ENCODE measurements around the gene HLA-DMA.
A peak's percentile ranks its signal among the peaks of the same experiment; 100 is the strongest.

Gene HLA-DMA

DNA sequence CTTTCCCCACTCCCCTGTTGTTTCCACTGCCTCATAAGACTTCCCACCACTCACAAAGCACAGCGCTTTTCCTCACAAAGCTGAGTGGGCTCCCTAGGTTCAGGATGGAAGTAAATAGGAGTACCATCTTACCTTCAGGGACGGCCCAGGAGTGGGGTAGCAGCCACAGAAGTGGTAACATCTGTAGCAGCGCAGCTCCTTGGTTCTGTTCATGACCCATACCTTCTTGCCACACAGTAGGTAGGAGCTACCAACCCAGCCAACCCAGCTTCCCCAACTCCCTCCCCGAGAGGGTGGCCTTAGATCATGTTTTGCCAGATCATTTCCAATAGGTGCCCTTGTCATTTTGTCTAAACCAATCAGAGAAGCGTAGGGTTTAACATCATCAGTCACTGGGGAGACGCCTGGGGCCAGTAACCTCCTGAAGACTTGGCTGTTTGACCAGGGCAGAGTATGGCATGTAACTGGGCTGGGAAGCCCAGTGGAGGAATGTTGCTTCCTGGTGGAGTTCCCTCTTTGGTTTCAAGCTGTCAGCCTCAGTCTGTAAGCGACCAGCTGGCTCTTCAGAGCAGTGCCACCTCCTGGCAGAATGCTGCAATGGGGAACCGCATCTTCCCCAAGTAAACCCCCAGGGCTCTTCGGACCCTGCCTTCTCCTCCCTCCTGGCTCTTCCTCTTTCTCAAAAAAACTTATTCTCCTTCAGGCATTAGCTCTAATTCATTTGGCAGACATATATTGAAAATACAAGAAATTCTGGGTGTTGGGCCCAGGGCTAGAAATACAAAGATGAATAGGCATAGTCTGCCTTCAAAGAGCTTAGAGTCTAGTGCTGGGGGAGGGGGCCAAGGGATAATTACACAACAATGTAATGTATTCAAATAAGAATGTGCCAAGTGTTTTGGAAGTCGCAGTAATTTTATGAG is at the start of gene HLA-DMA:
TSS of gene HLA-DMA (minus strand) at position 281 of the 923 bp plus-strand sequence. CDS start at position 220, 61 bp downstream.
- peak in 1 of 2 donors; percentile 46 for DNase-seq (ENCODE audit: low read depth in 2 of 2)

DNA sequence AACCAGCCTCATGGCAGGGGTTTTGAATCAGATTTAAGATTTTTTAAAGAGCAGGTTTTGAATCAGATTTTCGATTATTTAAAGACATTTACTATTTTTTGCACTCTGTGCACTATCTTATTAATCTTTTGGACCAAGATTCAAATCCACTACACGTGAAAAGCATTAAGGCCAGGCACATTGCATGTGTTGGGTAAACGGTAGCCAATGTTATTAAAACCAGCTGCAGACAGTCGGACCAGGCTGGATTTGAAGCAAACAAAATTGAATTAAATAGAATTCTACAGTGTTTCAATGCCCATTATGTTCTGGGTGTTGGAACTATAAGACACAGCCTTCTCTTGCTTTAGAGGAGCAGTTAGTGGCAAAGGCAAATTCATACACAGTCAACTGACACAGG is 48.8 kb upstream of the HLA-DMA start:
- DNase-seq (ENCODE audit: low read depth in 2 of 2), result no peak

DNA sequence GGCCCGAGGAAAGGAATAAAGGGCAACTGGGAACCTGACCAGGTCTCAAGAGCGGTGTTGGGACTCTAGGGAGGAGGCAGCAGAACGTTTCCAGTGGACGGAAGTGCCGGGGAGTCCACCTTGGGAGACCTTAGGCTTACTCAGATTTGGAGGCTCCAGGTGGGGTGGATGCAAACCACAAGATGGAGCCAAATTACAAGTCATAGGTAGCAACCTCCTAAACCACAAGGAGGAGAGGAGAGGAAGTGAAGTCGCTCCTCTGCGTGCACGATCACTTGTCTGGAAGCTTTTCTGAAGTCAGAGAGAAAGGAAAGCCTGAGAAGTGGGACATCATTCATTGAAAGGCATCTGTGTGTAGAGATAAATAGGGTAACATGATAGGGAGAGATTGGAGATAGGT is 47.2 kb upstream of the HLA-DMA start:
- DNase-seq (ENCODE audit: low read depth in 2 of 2), result no peak

DNA sequence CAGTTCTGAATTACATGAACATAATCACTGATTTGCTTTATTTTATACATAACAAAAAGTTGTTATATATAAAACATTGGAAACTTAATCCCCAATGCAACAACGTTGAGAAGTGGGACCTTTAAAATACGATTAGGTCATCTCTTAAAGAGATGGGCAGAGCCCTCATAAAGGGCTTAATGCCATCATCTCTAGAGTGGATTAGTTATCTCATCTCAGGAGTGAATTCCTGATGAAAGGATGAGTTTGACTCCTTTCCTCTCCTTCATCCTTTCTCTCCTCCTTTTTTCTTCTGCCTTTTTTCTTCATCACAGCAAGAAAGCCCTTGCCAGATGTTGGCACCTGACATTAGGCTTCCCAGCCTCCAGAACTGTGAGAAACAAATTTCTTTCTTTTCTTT is 42.6 kb upstream of the HLA-DMA start:
- DNase-seq (ENCODE audit: low read depth in 2 of 2), result no peak

DNA sequence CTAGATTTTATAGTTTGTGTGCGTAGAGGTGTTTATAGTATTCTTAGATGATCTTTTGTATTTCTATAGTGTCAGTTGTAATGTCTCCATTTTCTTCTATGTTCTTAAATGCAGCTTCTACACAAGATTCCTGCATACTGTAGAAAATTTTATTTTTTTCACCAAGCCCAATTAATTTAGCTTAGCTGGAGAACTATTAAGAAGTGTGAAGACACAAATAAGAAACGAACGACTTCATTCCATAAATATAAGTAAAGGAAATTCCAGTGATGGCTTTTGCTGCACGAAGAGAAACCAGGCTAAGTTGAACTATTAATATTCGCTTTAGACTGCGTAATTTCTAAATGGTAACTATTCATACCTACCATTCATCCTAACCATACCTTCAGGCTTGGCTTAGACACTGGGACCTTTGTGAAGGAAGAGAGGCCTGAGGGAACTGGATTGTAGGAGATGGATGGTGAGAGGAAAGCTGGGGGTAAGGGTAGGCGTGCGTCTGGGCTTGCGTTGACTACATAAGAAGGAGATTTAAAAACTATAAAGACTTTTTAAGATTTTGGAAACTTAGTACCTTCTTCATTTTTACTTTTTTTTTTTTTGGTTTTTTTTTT is 40.6 kb upstream of the HLA-DMA start:
- no peak for DNase-seq (ENCODE audit: low read depth in 2 of 2)

DNA sequence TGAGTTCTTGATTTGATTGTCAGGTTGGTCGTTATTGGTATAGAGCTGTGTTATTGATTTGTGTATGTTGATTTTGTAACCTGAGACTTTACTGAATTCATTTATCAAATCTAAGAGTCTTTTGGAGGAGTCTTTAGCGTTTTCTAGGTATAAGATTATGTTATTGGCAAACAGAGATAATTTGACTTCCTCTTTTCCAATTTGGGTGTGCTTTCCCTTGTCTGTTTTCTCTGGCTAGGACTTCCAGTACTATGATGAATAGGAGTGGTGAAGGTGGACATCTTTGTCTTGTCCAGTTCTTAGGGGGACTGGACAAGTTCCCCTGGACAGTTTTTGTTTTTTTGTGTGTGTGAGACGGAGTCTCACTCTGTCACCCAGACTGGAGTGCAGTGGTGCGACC is 39.1 kb upstream of the HLA-DMA start:
- no peak for DNase-seq (ENCODE audit: low read depth in 2 of 2)

DNA sequence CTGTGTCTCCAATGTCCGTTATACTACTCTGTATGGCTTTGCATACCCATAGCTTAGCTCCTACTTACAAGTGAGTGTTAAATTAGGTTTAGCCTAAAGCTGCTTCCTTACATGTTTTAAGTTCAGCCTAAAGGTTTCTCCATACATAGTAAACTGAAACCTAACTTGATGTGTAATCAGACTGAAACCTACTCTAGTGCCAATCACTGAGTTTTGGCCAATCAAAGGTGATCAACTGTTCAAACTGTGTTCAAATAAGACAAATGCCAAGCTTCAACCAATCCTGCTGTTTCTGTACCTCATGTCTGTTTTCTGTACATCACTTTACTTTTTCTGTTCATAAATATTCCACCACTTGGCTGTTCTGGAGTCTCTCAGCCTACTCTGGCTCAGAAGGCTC is 36.5 kb upstream of the HLA-DMA start:
- DNase-seq (ENCODE audit: low read depth in 2 of 2), result no peak

DNA sequence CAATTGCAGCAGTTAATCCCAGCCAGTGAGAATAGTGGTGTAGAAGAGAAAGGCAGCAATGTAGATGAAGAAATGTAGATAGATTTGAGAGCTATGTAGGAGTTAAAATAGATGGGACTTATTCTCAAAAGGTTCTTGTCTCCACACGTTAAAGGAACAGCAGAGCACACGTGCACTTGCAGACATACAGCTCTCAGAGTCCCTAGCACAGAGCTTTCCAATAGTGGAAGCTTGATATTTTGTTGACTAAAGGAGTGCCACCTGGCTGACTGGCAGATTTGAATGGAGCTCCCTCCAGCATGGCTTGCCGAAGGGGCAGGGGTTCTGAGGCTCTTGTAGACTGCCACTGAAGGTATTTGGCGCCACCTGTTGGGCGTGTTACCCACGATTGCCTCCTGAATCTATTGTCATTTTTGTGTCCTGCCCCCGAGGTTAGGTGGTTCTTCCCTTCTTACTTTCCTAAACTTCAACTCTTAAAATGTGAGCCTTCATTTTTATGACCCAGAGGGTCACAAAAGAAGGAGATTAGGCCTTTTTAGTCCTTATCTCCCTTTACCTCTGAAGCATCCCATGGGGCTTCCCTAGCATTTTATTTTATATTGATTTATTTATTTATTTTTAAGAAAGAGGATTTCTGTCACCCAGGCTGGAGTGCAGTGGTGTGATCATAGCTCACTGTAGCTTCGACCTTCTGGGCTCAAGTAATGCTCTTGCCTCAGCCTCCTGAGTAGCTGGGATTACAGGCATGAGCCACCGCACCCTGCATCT is 31.9 kb upstream of the HLA-DMA start:
- peak; percentile 80 to 84 for DNase-seq (ENCODE audit: low read depth in 2 of 2)

DNA sequence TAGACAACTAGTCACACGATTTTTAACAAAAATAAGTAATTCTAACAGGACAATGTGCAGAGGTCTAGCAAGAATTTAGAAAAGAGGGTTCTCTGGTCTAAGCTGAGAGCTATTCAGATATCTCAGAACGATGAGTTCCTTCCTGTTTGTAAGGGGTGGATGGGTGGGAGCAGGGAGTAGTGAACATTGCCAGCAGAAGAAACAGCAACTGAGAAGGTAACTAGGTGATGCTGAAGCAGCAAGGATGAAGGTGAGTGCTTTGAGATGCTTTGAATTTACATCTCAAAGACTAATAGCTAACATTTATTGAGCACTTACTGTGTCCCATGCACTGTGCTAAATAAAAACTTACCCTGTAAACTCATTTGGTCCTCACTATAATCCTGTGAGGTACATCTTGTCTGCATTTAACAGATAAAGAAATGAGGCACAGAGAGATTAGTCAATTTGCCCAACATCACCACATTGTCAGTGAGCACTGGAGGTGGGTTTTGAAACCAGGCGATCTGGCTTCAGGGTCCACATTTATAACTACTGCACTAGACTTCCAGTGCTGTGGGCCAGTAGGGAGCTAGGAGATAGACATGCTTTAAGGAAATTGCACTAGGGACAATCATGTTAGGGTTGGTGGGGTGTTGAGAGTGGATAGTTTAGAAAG is 31.2 kb upstream of the HLA-DMA start:
- DNase-seq (ENCODE audit: low read depth in 2 of 2), result no peak

DNA sequence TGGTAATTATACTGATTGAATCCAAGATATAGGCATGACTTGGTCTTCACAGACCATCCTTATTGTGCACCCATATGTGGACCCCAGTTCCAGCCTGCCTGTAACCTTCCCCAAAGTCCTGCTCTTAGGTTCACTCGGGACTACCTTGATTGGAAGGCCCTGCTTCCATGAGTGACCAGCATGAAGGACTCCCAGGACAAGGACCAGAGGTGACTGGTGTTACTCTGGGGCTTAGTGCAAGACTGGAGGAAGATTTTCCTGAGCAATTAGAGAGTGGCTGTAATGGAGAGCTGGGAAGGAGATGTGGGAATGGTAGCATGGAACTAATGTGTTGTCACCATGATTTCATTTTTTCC is 30.6 kb upstream of the HLA-DMA start:
- no peak for DNase-seq (ENCODE audit: low read depth in 2 of 2)

DNA sequence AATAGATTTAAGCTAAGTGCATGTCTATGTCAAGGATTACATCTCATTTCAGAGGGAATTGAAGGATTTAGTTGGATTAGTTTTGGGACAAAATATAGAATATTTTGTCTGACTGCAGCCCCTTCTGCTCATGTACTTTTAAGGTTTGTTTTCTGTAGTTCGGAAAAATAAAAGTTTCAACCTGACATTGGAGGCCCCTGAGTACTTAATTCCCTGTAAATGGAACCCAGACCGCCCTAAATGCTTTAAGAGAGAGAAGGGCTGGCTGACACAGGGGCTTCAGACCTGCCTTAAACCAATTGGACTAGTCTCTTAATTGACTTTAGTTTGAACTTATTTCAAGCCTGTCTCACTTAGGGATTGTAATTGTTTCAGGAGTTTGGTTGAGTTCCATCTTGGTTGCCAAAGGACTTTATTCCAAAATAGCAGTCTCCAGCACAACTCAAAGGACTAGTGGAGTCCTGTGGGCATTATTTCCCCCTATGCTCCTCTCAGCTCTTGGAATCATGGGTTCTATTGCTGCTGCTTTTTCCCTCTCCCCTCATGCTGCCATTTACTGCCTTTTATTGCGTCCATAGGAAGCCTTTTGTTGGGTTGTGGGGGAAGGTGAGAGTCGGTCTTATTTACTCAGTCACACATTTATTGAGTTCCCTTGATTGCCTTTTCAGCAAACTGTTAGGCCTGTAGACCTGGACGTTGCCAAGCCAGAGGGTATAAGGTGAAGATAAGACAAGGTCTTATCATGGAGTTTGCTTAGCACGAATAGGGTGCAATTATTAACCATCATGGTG is 30.0 kb upstream of the HLA-DMA start:
- DNase-seq (ENCODE audit: low read depth in 2 of 2), result no peak

DNA sequence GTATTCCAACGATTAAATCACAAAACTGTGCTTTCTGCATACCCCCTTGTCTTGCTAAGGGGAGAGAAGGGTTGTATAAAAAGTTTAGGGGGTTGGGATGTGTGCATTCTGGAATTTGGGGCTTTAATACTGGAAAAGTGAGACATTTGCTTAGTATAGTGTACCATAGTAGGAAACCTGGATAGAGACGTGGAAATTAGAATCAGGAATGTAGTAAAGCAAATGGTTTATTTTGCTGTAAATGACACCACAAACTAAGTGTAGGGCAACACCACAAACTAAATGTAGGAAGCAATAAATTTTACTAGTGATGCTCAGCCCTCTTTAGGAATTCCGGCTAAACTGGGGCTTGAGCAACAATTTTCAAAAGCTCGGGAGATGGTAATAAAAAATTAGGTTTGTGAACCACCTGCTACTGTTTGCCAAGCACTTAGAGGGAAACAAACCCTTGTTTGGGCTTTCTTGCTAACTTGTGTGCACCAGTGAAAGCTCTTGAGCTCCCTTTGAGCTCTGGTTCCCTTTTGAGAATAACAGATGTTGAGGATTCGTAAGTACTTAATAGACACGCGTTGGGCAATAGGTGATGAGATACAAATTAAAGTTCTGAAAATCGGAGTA is 29.3 kb upstream of the HLA-DMA start:
- no peak for DNase-seq (ENCODE audit: low read depth in 2 of 2)

DNA sequence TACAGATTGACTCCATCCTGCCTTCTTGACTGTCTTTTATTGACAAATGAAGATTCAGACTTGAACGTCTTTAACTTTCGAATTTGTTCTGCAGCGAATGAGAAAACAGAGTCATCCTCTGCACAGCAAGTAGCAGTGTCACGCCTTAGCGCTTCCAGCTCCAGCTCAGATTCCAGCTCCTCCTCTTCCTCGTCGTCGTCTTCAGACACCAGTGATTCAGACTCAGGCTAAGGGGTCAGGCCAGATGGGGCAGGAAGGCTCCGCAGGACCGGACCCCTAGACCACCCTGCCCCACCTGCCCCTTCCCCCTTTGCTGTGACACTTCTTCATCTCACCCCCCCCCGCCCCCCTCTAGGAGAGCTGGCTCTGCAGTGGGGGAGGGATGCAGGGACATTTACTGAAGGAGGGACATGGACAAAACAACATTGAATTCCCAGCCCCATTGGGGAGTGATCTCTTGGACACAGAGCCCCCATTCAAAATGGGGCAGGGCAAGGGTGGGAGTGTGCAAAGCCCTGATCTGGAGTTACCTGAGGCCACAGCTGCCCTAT is 27.7 kb upstream of the HLA-DMA start:
- DNase-seq (ENCODE audit: low read depth in 2 of 2), result no peak

DNA sequence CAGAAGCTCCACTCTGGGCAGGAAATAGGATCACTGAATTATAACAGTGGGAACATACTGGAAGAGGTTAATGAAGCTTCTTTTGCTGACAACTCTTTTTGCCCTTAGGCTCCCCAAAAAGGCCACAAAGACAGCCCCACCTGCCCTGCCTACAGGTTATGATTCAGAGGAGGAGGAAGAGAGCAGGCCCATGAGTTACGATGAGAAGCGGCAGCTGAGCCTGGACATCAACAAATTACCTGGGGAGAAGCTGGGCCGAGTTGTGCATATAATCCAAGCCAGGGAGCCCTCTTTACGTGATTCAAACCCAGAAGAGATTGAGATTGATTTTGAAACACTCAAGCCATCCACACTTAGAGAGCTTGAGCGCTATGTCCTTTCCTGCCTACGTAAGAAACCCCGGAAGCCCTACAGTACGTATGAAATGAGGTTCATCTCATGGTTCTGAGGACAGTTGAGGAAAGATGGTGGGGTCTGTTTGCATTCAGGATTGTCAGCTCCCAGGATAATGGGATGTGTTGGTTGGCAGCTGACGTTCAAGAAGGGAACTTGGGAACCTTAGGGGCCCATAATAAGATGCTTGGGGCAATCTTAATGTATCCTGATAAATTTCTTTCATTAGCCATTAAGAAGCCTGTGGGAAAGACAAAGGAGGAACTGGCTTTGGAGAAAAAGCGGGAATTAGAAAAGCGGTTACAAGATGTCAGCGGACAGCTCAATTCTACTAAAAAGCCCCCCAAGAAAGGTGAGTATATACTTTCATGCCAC is 27.0 kb upstream of the HLA-DMA start:
- no peak for DNase-seq (ENCODE audit: low read depth in 2 of 2)

DNA sequence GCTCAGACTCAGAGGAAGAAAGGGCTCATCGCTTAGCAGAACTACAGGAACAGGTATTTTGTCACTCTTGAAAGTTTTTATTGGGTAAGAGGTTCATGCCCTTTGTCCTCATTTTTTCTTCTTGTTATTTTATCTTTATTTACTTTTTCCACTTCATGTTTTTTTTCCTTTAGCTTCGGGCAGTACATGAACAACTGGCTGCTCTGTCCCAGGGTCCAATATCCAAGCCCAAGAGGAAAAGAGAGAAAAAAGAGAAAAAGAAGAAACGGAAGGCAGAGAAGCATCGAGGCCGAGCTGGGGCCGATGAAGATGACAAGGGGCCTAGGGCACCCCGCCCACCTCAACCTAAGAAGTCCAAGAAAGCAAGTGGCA is 25.0 kb upstream of the HLA-DMA start:
- no peak for DNase-seq (ENCODE audit: low read depth in 2 of 2)

DNA sequence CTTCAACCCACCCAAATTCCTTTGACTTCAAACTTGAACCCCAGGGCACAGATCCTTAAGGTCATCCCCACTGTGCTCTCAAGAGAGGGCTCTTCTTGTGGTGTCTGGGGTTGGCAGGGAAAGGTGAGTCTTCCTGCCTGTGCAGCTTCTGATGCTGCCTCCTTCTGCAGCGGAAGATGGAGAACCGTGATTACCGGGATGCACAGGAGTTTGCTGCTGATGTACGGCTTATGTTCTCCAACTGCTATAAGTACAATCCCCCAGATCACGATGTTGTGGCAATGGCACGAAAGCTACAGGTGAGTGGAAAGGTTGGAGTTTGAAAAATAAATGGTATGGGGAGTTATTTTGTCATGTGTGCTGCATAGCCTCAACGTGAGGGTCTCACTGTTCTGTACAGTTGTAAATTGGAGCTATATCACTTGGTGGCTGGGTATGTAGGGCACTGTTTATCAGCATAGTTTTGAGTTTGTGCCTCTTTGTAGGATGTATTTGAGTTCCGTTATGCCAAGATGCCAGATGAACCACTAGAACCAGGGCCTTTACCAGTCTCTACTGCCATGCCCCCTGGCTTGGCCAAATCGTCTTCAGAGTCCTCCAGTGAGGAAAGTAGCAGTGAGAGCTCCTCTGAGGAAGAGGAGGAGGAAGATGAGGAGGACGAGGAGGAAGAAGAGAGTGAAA is 24.5 kb upstream of the HLA-DMA start:
- no peak for DNase-seq (ENCODE audit: low read depth in 2 of 2)

DNA sequence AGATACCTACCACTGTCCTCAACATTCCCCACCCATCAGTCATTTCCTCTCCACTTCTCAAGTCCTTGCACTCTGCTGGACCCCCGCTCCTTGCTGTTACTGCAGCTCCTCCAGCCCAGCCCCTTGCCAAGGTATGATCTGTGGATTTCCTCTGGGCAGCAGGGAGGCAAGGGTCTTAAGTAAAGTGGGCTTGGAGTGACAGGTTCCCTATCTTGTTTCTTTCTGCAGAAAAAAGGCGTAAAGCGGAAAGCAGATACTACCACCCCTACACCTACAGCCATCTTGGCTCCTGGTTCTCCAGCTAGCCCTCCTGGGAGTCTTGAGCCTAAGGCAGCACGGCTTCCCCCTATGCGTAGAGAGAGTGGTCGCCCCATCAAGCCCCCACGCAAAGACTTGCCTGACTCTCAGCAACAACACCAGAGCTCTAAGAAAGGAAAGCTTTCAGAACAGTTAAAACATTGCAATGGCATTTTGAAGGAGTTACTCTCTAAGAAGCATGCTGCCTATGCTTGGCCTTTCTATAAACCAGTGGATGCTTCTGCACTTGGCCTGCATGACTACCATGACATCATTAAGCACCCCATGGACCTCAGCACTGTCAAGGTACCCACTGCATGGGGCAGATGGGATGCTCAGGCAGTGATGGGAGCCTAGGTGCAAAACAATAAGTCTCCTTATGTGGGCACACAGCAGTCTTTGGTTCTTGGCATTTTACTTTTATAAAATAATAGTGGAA is 23.6 kb upstream of the HLA-DMA start:
- no peak for DNase-seq (ENCODE audit: low read depth in 2 of 2)

DNA sequence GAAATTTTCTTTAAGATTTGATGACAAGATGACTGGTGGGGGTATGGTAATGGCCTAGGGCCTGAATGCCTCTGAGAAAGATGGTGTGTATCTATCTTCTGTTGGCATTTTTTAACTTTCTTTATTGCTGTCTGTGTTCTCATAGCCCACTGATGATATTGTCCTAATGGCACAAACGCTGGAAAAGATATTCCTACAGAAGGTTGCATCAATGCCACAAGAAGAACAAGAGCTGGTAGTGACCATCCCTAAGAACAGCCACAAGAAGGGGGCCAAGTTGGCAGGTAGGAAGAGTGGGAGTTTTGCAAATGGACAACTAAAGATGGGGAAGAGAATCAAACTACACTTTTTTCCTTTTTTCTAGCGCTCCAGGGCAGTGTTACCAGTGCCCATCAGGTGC is 23.0 kb upstream of the HLA-DMA start:
- no peak for DNase-seq (ENCODE audit: low read depth in 2 of 2)

All from stimulated activated CD8-positive, alpha-beta memory T cell treated with anti-CD3 and anti-CD28 coated beads, Interleukin-2, amount 100 ng/mL, for 1 hour (primary cell).